IMR-90 (cell line): Measurements from ENCODE around the gene PLCXD1.

Source experiments
- CHD1 ChIP-seq: IDR thresholded peaks from 2 replicates; pipeline ENCODE4 v1.6.1; 2012; ENCODE audit warnings: low read depth, low read length, improper control_type of control experiment
- CTCF ChIP-seq: conservative IDR thresholded peaks from 2 replicates; pipeline ENCODE4 v1.5.1; 2012; ENCODE audit warnings: mild to moderate bottlenecking, low read depth, low read length, improper control_type of control experiment
- POLR2A ChIP-seq: IDR thresholded peaks from 2 replicates; pipeline ENCODE4 v1.6.1; 2012; ENCODE audit warnings: mild to moderate bottlenecking, low read depth, low read length
- RAD21 ChIP-seq: IDR thresholded peaks from 2 replicates; pipeline ENCODE4 v1.6.1; 2012; ENCODE audit warnings: low read length, improper control_type of control experiment
- RFX5 ChIP-seq: IDR thresholded peaks from 2 replicates; pipeline ENCODE4 v1.8.0; 2012; ENCODE audit warnings: low read depth, mild to moderate bottlenecking, low read length, moderate library complexity
- SMC3 ChIP-seq: fragments of 150-350 bp; IDR thresholded peaks from 2 replicates; pipeline ENCODE4 v1.6.1; 2016; ENCODE audit warnings: low read depth, mild to moderate bottlenecking, antibody characterized with exemption, low read length, moderate library complexity

GRCh38 chrX:345020-345925, 64.1 kb downstream of the PLCXD1 start:
- TF ChIP-seq CTCF (no peak), RFX5 (no peak), RAD21 (no peak), CHD1 (no peak), POLR2A (no peak), SMC3 (no peak)
